K562 (cell line): ENCODE data around the gene KCNG1. TPM values are rescaled to one million over a fixed set of nuclear protein-coding genes. Genes with fewer than 3 reads are reported as not detected.

Source experiments
- ARID1B ChIP-seq: fragments of 450-650 bp; IDR thresholded peaks from 2 replicates; pipeline ENCODE4 v1.6.1; 2016; ENCODE audit warnings: antibody characterized with exemption, mild to moderate bottlenecking, inconsistent platforms
- BDP1 ChIP-seq: IDR thresholded peaks from 3 replicates; pipeline ENCODE4 v1.6.1; 2011; ENCODE audit not compliant: insufficient read length, insufficient read depth
- CTCFL ChIP-seq: IDR thresholded peaks from 2 replicates; pipeline ENCODE4 v1.6.1; 2011; ENCODE audit warnings: borderline replicate concordance, low read depth, mild to moderate bottlenecking, moderate library complexity, low read length; ENCODE audit not compliant: insufficient read depth, poor library complexity, severe bottlenecking
- ETS1 ChIP-seq: conservative IDR thresholded peaks from 2 replicates; pipeline ENCODE4 v1.6.1; 2011; ENCODE audit warnings: low read depth, mild to moderate bottlenecking, low read length; ENCODE audit not compliant: control insufficient read depth
- ETS2 ChIP-seq: IDR thresholded peaks from 2 replicates; pipeline ENCODE4 v1.6.1; 2016; ENCODE audit warnings: borderline replicate concordance, missing genetic modification characterization, mild to moderate bottlenecking, moderate library complexity, missing compliant biosample characterization; ENCODE audit not compliant: poor library complexity, severe bottlenecking
- ETV1 ChIP-seq: fragments of 450-650 bp; conservative IDR thresholded peaks from 2 replicates; pipeline ENCODE4 v1.6.1; 2016; ENCODE audit warnings: missing genetic modification characterization, control low read depth, low read depth, missing compliant biosample characterization
- GATAD2A ChIP-seq: fragments of 450-650 bp; IDR thresholded peaks from 2 replicates; pipeline ENCODE4 v1.6.1; 2017
- HMGN3 ChIP-seq: IDR thresholded peaks from 2 replicates; pipeline ENCODE4 v1.6.1; 2011; ENCODE audit warnings: borderline replicate concordance, low read depth, mild to moderate bottlenecking, mixed read lengths, low read length; ENCODE audit not compliant: insufficient read length; ENCODE audit errors: extremely low read depth
- JUN ChIP-seq, 2 experiments: sonication (generic) in 1 of 2; formaldehyde crosslinking in 1 of 2; IDR thresholded peaks; 2 replicates each; pipeline versions ENCODE4 v1.6.1 to v1.8.0; 2012 to 2022; ENCODE audit warnings: borderline replicate concordance in 2 of 2, mild to moderate bottlenecking in 2 of 2, improper control_type of control experiment in 1 of 2, low read depth in 1 of 2, low read length in 1 of 2, missing genetic modification reagents in 1 of 2
- MTF1 ChIP-seq: fragments of 250-450 bp; sonication (Bioruptor Pico); IDR thresholded peaks from 2 replicates; pipeline ENCODE4 v1.9.0; 2021; ENCODE audit warnings: moderate library complexity, mild to moderate bottlenecking, inconsistent platforms, borderline replicate concordance
- NFE2L1 ChIP-seq: fragments of 450-650 bp; IDR thresholded peaks from 2 replicates; pipeline ENCODE4 v1.6.1; 2016; ENCODE audit warnings: missing genetic modification characterization, low read depth, mild to moderate bottlenecking, missing compliant biosample characterization, moderate library complexity, borderline replicate concordance
- NFIX ChIP-seq: fragments of 250-450 bp; sonication (Bioruptor Pico); IDR thresholded peaks from 2 replicates; pipeline ENCODE4 v1.4.0; 2020; ENCODE audit warnings: low read depth, mild to moderate bottlenecking, moderate library complexity
- NONO ChIP-seq, 2 experiments: fragments of 200-400 bp in 1 of 2; fragments of 450-650 bp in 1 of 2; formaldehyde crosslinking in 1 of 2; IDR thresholded peaks; 2 replicates each; pipeline ENCODE4 v1.6.1; 2017; ENCODE audit warnings: low read depth in 2 of 2, mild to moderate bottlenecking in 2 of 2, moderate library complexity in 2 of 2, low read length in 1 of 2
- POLR2B ChIP-seq: fragments of 450-650 bp; IDR thresholded peaks from 2 replicates; pipeline ENCODE4 v1.6.1; 2018; ENCODE audit warnings: low read depth; ENCODE audit not compliant: partially characterized antibody
- RBM15 ChIP-seq: fragments of 200-400 bp; formaldehyde crosslinking; IDR thresholded peaks from 2 replicates; pipeline ENCODE4 v1.6.1; 2018; ENCODE audit warnings: mild to moderate bottlenecking, low read length, moderate library complexity; ENCODE audit not compliant: insufficient read depth
- RFX1 ChIP-seq: fragments of 450-650 bp; IDR thresholded peaks from 2 replicates; pipeline ENCODE4 v1.6.1; 2016; ENCODE audit warnings: mild to moderate bottlenecking, moderate library complexity
- RHOXF2B ChIP-seq: fragments of 250-450 bp; sonication (Bioruptor Pico); conservative IDR thresholded peaks from 2 replicates; pipeline ENCODE4 v1.5.1; 2021
- RNF2 ChIP-seq: sonication (generic); IDR thresholded peaks from 2 replicates; pipeline ENCODE4 v1.6.1; 2016
- SOX6 ChIP-seq: fragments of 450-650 bp; IDR thresholded peaks from 2 replicates; pipeline ENCODE4 v1.6.1; 2014; ENCODE audit warnings: mild to moderate bottlenecking
- U2AF2 ChIP-seq: fragments of 200-400 bp; formaldehyde crosslinking; optimal IDR thresholded peaks from 2 replicates; pipeline ENCODE3; 2017; ENCODE audit warnings: low read depth, mild to moderate bottlenecking, low read length
- polyA plus RNA-seq, 8 experiments: library from polyadenylated mRNA; depleted of rRNA in 4 of 8; stranded (reverse) in 5 of 8; unstranded in 3 of 8; fragments of >200 nt; fragmentation: Nextera tagmentation in 2 of 8; fragmentation: Illumina TruSeq in 1 of 8; extraction: Ambion mirVana in 2 of 8; extraction: Trizol in 1 of 8; gene quantifications; 2 replicates each; pipeline versions ENCODE4 v1.2.1 to v1.2.3, GENCODE V29; 2011 to 2014; ENCODE audit warnings: inconsistent platforms in 1 of 8, missing spikeins in 1 of 8
- total RNA-seq, 7 experiments: library from RNA; depleted of rRNA in 6 of 7; stranded (reverse); fragments of >200 nt in 6 of 7; fragmentation: Illumina TruSeq in 2 of 7; extraction: Trizol in 2 of 7; gene quantifications; 2 replicates each; pipeline versions ENCODE4 v1.2.1 to v1.2.3, GENCODE V29; 2011 to 2021; ENCODE audit warnings: low replicate concordance in 1 of 7
- TF ChIP-seq, protein P1 (sequence below): fragments of 200-800 bp; sonication (Bioruptor generic); IDR thresholded peaks from 2 replicates; pipeline ENCODE4 v1.6.1; 2017; ENCODE audit warnings: missing genetic modification characterization, missing compliant biosample characterization
- TF ChIP-seq, protein P2 (sequence below), 2 experiments: fragments of 450-650 bp in 1 of 2; sonication (generic) in 1 of 2; formaldehyde crosslinking; conservative IDR thresholded peaks; 2 replicates each; pipeline versions ENCODE4 v1.4.0 to v1.8.1; 2020 to 2022; ENCODE audit warnings: mild to moderate bottlenecking in 1 of 2, missing genetic modification reagents in 1 of 2

KCNG1 gene
- total and polyA plus RNA-seq, 9 of the 15 experiments (the other 6 are each of a cell fraction or from before 2014, with no cell fraction given): 0.06 to 1.5 (median 0.22) TPM; not detected in 2

- no peak for TF ChIP-seq BDP1
- no peak for TF ChIP-seq CTCFL
- TF ChIP-seq, protein P1, sequence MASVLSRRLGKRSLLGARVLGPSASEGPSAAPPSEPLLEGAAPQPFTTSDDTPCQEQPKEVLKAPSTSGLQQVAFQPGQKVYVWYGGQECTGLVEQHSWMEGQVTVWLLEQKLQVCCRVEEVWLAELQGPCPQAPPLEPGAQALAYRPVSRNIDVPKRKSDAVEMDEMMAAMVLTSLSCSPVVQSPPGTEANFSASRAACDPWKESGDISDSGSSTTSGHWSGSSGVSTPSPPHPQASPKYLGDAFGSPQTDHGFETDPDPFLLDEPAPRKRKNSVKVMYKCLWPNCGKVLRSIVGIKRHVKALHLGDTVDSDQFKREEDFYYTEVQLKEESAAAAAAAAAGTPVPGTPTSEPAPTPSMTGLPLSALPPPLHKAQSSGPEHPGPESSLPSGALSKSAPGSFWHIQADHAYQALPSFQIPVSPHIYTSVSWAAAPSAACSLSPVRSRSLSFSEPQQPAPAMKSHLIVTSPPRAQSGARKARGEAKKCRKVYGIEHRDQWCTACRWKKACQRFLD (CRISPR knock-in tag): peak; percentile 75
- no peak for TF ChIP-seq POLR2B
- no peak for TF ChIP-seq HMGN3
- no peak for TF ChIP-seq U2AF2
- no peak for TF ChIP-seq ETV1 (tag)
- no peak for TF ChIP-seq GATAD2A
- peak; percentile 24; the same call in 1 of the 2 replicates for TF ChIP-seq ARID1B
- TF ChIP-seq RFX1: no peak
- no peak for TF ChIP-seq MTF1 (CRISPR knock-in tag)
- no peak for TF ChIP-seq NFE2L1
- TF ChIP-seq RHOXF2B (CRISPR knock-in tag): no peak
- no peak for TF ChIP-seq ETS2 (tag)
- no peak for TF ChIP-seq RNF2
- TF ChIP-seq, protein P2, sequence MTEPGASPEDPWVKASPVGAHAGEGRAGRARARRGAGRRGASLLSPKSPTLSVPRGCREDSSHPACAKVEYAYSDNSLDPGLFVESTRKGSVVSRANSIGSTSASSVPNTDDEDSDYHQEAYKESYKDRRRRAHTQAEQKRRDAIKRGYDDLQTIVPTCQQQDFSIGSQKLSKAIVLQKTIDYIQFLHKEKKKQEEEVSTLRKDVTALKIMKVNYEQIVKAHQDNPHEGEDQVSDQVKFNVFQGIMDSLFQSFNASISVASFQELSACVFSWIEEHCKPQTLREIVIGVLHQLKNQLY (CRISPR knock-in tag; conservative IDR thresholded peaks at IDR 0.05): no peak
- no peak for TF ChIP-seq RBM15
- TF ChIP-seq NONO (IDR thresholded peaks at IDR 0.05; ENCODE audit: low read depth in 2 of 2, low read length in 1 of 2): no peak
- no peak for TF ChIP-seq SOX6
- 0 out of 2 replicates have a peak, but pooled peaks have one; percentile 48 for TF ChIP-seq JUN (IDR thresholded peaks at IDR 0.05; ENCODE audit: borderline replicate concordance, low read depth, low read length)
- no peak for TF ChIP-seq JUN (CRISPR knock-in tag; IDR thresholded peaks at IDR 0.05; ENCODE audit: borderline replicate concordance)
- TF ChIP-seq ETS1: no peak
- TF ChIP-seq NFIX (CRISPR knock-in tag): no peak
These were observed 14.1 kb upstream of the KCNG1 start (continued) for GRCh38 chr20:51036827-51037531.
